ENCODE measurements around the gene HS3ST4. TPM values are rescaled to one million over a fixed set of nuclear protein-coding genes. Genes with fewer than 3 reads are reported as not detected.

Gene HS3ST4
- total and polyA plus RNA-seq, 11 donors = not detected

- intact Hi-C loops (cut with DNase I) = no loop called here
- DNase-seq (no peak), ATAC-seq (no peak)
- Histone ChIP-seq H3K27me3 (peaks cover 0 to 7% (median 0%) of the 10 kb centered on the region in 9 donors), H3K27ac (no peak overlapping the region), H3K4me1 (no peaks in the 10 kb centered on the region), H3K9me3 (no peaks in the 10 kb centered on the region), H3K36me3 (no peaks in the 10 kb centered on the region), H3K4me3 (no peak overlapping the region)
- whole genome bisulfite sequencing, 4 donors = 60 to 70% (median 61%) methylated on average over 5 of the region's 5 CpGs
- TF ChIP-seq CTCF (IDR thresholded peaks at IDR 0.05) = no peak
- no peak for TF ChIP-seq POLR2A (IDR thresholded peaks at IDR 0.05)
Measured at GRCh38 chr16:25912321-25912720, 220.6 kb downstream of the HS3ST4 start.

DNA sequence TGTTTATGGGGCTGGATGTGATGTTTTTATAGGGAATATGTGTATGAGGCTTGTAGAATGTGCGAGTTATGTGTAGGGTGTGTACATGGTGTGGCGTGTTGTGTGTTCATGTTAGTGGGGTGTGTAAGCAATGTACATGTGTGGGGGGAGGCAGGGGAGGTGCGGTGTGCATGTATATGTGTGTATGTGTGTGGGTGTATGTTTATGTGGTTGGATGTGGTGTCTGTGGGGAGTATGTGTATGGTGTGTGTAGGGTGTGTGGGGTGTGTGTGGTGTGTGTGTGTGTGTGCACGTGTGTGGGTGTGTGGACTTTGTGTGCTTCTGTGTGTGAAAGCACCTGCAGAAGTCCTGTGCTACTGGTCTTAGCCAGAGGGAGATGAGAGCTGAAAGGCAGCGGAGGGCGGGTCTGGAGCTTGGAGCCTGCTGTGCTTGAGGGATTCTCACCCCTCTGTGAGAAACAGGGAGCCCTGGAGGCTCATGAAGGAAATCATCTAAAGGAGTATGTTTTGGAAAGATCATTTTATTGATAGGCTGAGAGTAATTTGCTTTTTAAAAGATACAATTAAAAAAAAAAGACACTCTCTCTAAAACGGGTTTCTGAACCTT is 222.7 kb downstream of the HS3ST4 start:
- TF ChIP-seq CTCF (IDR thresholded peaks at IDR 0.05) (no peak), POLR2A (IDR thresholded peaks at IDR 0.05) (no peak)
- no peaks in the 10 kb centered on the region for H3K36me3 ChIP-seq

GRCh38 chr16:25916037-25916436 is 224.3 kb downstream of the HS3ST4 start:
- Histone ChIP-seq H3K27ac (no peak overlapping the region), H3K9me3 (no peaks in the 10 kb centered on the region), H3K27me3 (peaks cover 0 to 7% (median 0%) of the 10 kb centered on the region in 9 donors), H3K4me3 (no peak overlapping the region), H3K36me3 (no peaks in the 10 kb centered on the region), H3K4me1 (no peaks in the 10 kb centered on the region)
- ATAC-seq = no peak
- DNase-seq = no peak
- TF ChIP-seq POLR2A (IDR thresholded peaks at IDR 0.05) (no peak), CTCF (IDR thresholded peaks at IDR 0.05) (no peak)
- intact Hi-C loops (cut with DNase I) = no loop called here
- WGBS, 4 donors = 68 to 73% (median 70%) methylated on average over 4 of the region's 4 CpGs

More for the DNA sequence above, 222.7 kb downstream of the HS3ST4 start:
- Histone ChIP-seq H3K4me1 (no peaks in the 10 kb centered on the region), H3K4me3 (no peak overlapping the region), H3K27ac (no peak overlapping the region), H3K27me3 (peaks cover 0 to 7% (median 0%) of the 10 kb centered on the region in 9 donors), H3K9me3 (no peaks in the 10 kb centered on the region)
- DNase-seq = no peak
- WGBS, 4 donors = 76 to 79% (median 77%) methylated on average over 7 of the region's 7 CpGs
- ATAC-seq = no peak
- intact Hi-C loops (cut with DNase I) = no loop called here

DNA sequence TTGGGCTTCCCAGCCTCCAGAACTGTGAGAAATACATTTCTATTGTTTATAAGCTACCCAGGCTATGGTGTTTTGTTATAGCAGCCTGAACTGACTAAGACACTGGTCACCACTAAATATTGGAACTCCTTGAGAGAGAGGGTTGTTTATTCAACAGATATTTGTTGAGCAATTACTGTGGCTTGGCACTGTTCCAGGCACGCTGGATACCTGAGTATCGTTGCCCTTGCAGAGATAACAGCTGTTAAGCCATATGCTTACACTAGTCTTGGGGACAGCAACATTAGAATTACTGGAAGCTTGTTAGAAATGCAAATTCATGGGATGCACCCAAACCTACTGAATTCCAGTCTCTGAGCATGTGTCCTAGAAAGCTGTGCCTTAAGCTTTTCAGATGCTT is 230.7 kb downstream of the HS3ST4 start:
- H3K36me3 ChIP-seq = no peaks in the 10 kb centered on the region
- no peaks in the 10 kb centered on the region for H3K4me1 ChIP-seq
- no peak overlapping the region for H3K4me3 ChIP-seq
- TF ChIP-seq CTCF (IDR thresholded peaks at IDR 0.05) (no peak), POLR2A (IDR thresholded peaks at IDR 0.05) (no peak)
- no peaks in the 10 kb centered on the region for H3K9me3 ChIP-seq
- 32 to 67% (median 36%) methylated on average over 2 of the region's 2 CpGs for WGBS, 4 donors
- no peak for DNase-seq
- H3K27me3 ChIP-seq = peaks cover 0 to 8% (median 0%) of the 10 kb centered on the region in 9 donors
- no peak for ATAC-seq
- intact Hi-C loops (cut with DNase I) = no loop called here
- H3K27ac ChIP-seq = no peak overlapping the region
